HCT116 (cell line): Measurements from ENCODE around the gene WNK2.

ENCODE experiments used
- EZH2 ChIP-seq: fragments of 200-600 bp; sonication (generic); IDR thresholded peaks from 2 replicates; pipeline ENCODE4 v1.6.1; 2017; ENCODE audit warnings: antibody characterized with exemption, mixed run types
- POLR2A ChIP-seq: IDR thresholded peaks from 2 replicates; pipeline ENCODE4 v1.7.0; 2011; ENCODE audit warnings: borderline replicate concordance; ENCODE audit not compliant: insufficient read depth, insufficient read length; ENCODE audit errors: extremely low read depth
- RAD21 ChIP-seq: IDR thresholded peaks from 2 replicates; pipeline ENCODE4 v1.6.1; 2012; ENCODE audit warnings: low read depth, mild to moderate bottlenecking
- SP1 ChIP-seq: IDR thresholded peaks from 2 replicates; pipeline ENCODE4 v1.6.1; 2012; ENCODE audit warnings: low read depth
- TF ChIP-seq, protein P1 (sequence below), 3 experiments: fragments of 200-600 bp in 1 of 3; sonication (generic) in 1 of 3; IDR thresholded peaks in 2 of 3; conservative IDR thresholded peaks in 1 of 3; 2 replicates each; pipeline ENCODE4 v1.5.1; 2012 to 2017; ENCODE audit warnings: low read depth in 2 of 3, low read length in 2 of 3, antibody characterized with exemption in 1 of 3, borderline replicate concordance in 1 of 3, control low read depth in 1 of 3, mild to moderate bottlenecking in 1 of 3, mixed read lengths in 1 of 3, mixed run types in 1 of 3, moderate library complexity in 1 of 3; ENCODE audit not compliant: insufficient read depth in 1 of 3

- TF ChIP-seq EZH2: no peak
- no peak for TF ChIP-seq SP1
- TF ChIP-seq RAD21: no peak
- TF ChIP-seq, protein P1, sequence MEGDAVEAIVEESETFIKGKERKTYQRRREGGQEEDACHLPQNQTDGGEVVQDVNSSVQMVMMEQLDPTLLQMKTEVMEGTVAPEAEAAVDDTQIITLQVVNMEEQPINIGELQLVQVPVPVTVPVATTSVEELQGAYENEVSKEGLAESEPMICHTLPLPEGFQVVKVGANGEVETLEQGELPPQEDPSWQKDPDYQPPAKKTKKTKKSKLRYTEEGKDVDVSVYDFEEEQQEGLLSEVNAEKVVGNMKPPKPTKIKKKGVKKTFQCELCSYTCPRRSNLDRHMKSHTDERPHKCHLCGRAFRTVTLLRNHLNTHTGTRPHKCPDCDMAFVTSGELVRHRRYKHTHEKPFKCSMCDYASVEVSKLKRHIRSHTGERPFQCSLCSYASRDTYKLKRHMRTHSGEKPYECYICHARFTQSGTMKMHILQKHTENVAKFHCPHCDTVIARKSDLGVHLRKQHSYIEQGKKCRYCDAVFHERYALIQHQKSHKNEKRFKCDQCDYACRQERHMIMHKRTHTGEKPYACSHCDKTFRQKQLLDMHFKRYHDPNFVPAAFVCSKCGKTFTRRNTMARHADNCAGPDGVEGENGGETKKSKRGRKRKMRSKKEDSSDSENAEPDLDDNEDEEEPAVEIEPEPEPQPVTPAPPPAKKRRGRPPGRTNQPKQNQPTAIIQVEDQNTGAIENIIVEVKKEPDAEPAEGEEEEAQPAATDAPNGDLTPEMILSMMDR (IDR thresholded peaks at IDR 0.05 in 2 of 3, conservative IDR thresholded peaks at IDR 0.05 in 1 of 3; ENCODE audit: borderline replicate concordance in 1 of 3, insufficient read depth in 1 of 3, low read depth in 2 of 3, low read length in 2 of 3): no peak
- no peak for TF ChIP-seq POLR2A
Observed at GRCh38 chr9:93318480-93318879, 134.5 kb downstream of the WNK2 start.
